ENCODE measurements around the gene TTC28. TPM values are rescaled to one million over a fixed set of nuclear protein-coding genes. Genes with fewer than 3 reads are reported as not detected.

Gene TTC28
- total RNA-seq, 2 donors from 2014 or later, result 29.2 to 74.6 TPM

DNA sequence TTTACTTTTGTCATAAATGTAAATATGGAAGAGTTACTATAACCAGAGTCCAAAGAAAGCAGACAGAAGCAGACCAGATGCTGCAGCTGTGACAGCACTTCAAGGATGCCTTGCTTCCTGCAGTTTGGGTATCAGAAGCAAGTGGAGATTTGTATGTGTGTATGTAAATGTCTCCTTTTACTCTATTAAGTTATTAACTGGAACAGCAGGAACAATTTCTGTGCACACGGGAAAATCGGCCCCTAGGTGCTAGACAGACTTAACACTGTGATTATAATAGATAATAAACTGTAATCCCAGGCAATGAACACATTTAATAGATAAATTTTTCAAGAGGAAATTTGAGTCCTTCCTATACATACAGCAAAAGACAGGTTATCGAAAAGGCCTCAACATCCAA is 582.0 kb downstream of the TTC28 start:
- intact Hi-C loops (cut with DNase I), result no loop called here
- 90% methylated on average over 3 of the region's 3 CpGs for WGBS
- no peaks in the 10 kb centered on the region for H3K27me3 ChIP-seq (replicated peaks; ENCODE audit: insufficient read depth)
- H3K4me3 ChIP-seq, result no peak overlapping the region
- no peak overlapping the region for H3K27ac ChIP-seq
- DNase-seq (ENCODE audit: low spot score), result no peak
- H3K36me3 ChIP-seq, result no peaks in the 10 kb centered on the region
- no peaks in the 10 kb centered on the region for H3K4me1 ChIP-seq (replicated peaks)
- H3K9me3 ChIP-seq, result no peaks in the 10 kb centered on the region
- TF ChIP-seq POLR2AphosphoS5 (IDR thresholded peaks at IDR 0.05) (no peak), POLR2A (IDR thresholded peaks at IDR 0.05) (no peak)
- TF ChIP-seq, protein P1, sequence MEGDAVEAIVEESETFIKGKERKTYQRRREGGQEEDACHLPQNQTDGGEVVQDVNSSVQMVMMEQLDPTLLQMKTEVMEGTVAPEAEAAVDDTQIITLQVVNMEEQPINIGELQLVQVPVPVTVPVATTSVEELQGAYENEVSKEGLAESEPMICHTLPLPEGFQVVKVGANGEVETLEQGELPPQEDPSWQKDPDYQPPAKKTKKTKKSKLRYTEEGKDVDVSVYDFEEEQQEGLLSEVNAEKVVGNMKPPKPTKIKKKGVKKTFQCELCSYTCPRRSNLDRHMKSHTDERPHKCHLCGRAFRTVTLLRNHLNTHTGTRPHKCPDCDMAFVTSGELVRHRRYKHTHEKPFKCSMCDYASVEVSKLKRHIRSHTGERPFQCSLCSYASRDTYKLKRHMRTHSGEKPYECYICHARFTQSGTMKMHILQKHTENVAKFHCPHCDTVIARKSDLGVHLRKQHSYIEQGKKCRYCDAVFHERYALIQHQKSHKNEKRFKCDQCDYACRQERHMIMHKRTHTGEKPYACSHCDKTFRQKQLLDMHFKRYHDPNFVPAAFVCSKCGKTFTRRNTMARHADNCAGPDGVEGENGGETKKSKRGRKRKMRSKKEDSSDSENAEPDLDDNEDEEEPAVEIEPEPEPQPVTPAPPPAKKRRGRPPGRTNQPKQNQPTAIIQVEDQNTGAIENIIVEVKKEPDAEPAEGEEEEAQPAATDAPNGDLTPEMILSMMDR (IDR thresholded peaks at IDR 0.05), result no peak

DNA sequence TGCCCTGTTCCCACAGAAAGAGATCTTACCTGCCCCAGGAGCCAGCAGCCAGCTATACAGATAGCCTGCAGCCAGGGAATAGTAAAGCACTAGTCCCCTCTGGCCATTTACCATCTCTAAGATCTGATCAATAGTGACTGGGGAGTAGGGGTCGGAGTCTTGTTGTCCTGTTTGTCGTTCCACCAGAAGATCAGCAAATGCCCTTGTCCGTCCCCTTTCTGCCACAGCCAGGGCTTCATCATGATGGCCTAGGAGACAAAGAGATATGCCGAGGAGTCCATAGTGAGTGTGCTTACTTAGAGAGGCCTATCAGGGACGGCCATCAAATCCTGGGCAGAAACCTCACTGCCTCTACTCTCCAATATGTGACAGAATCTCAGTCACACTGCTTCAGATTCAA is 583.5 kb downstream of the TTC28 start:
- Histone ChIP-seq H3K4me3 (no peak overlapping the region), H3K27ac (no peak overlapping the region), H3K27me3 (replicated peaks; ENCODE audit: insufficient read depth) (no peaks in the 10 kb centered on the region), H3K9me3 (no peaks in the 10 kb centered on the region), H3K4me1 (replicated peaks) (no peaks in the 10 kb centered on the region), H3K36me3 (no peaks in the 10 kb centered on the region)
- TF ChIP-seq POLR2A (IDR thresholded peaks at IDR 0.05) (no peak), POLR2AphosphoS5 (IDR thresholded peaks at IDR 0.05) (no peak)
- TF ChIP-seq, protein P1 (IDR thresholded peaks at IDR 0.05), result no peak
- no peak for DNase-seq (ENCODE audit: low spot score)
- WGBS, result 92% methylated on average over 5 of the region's 5 CpGs
- intact Hi-C loops (cut with DNase I), result no loop called here

DNA sequence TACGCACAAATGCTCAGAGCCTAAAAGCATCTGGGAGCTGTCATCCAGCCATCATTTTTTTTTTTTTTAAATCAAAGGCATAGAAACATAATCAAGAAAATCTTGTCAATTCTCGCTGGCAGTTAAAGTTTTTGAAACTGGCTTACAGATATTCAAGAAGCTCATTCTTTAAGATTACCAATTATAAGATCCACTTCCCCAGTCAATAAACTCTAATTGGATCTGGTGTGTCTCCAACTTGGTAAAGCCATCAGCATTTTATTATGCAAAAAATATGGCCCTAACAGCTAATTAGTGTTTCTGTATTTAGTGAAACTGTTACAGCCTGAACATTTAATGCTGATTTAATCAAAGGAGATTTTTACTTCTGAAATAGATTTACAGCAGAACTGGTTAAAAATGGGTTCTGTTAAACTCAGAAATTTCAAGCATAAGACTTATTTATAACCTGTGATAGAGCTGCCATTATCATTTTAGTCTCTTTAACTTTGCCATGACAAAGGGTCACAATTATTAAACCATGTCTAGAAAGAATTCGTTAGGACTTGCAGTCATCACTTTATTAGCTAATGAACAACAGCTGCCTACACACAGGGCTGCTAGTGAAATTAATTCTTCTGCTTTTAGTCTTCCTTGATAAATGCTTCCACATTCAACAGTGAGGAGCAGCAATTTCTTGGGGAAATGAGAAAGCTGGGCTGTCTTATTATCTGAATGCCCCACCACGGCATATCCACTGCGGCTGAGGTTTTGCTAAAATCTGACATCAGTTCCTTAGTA is 584.1 kb downstream of the TTC28 start:
- TF ChIP-seq POLR2AphosphoS5 (IDR thresholded peaks at IDR 0.05) (no peak), POLR2A (IDR thresholded peaks at IDR 0.05) (no peak)
- TF ChIP-seq, protein P1 (IDR thresholded peaks at IDR 0.05), result no peak
- WGBS, result 85% methylated on average over 5 of the region's 5 CpGs

DNA sequence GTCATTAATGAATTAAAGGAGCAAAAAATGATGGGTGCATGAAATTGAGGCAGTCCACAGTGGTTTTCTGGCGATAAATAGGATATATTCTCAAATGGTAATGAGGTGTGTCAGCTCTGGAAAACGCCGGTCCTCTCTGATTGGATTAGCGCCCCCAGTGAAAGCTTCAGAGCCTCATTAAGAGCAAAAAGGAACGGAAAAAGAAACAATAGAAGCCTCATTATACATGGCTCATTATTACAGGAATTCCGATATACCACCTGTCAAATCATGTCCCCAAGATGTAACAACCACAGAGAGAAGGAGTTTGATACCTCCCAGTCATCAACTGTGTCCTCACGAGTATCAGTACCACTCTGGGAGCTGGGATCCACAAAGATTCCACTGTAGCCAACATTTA is 584.9 kb downstream of the TTC28 start:
- WGBS, result 92% methylated on average over 7 of the region's 7 CpGs
- TF ChIP-seq POLR2A (IDR thresholded peaks at IDR 0.05), result no peak
- no peak for TF ChIP-seq POLR2AphosphoS5 (IDR thresholded peaks at IDR 0.05)
- Histone ChIP-seq H3K27ac (no peak overlapping the region), H3K4me1 (replicated peaks) (no peaks in the 10 kb centered on the region), H3K4me3 (no peak overlapping the region), H3K9me3 (no peaks in the 10 kb centered on the region), H3K36me3 (no peaks in the 10 kb centered on the region), H3K27me3 (replicated peaks; ENCODE audit: insufficient read depth) (no peaks in the 10 kb centered on the region)
- DNase-seq (ENCODE audit: low spot score), result no peak
- intact Hi-C loops (cut with DNase I), result no loop called here

More for the DNA sequence above, 584.1 kb downstream of the TTC28 start:
- DNase-seq (ENCODE audit: low spot score), result no peak
- Histone ChIP-seq H3K36me3 (no peaks in the 10 kb centered on the region), H3K4me3 (no peak overlapping the region), H3K27ac (no peak overlapping the region), H3K9me3 (no peaks in the 10 kb centered on the region), H3K4me1 (replicated peaks) (no peaks in the 10 kb centered on the region), H3K27me3 (replicated peaks; ENCODE audit: insufficient read depth) (no peaks in the 10 kb centered on the region)
- intact Hi-C loops (cut with DNase I), result no loop called here

DNA sequence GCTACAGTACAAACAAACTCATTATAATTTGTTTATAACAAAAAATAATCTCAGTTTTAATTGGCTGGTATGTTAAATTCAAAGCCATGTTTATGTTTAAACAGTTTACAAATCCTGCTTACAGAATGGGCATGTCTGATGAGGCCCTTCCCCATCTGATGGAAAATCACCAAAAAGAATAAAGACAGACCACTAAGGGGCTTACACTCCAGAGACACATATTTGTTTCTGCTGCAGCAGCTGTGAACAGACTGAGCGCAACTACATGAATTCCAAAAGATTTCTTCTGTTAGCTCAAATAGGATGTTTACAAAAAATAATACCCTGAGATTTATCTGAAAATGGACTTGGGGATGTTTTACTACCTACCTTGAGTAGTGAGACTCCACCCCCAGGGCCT is 585.9 kb downstream of the TTC28 start:
- Histone ChIP-seq H3K4me3 (no peak overlapping the region), H3K27ac (no peak overlapping the region), H3K4me1 (replicated peaks) (no peaks in the 10 kb centered on the region), H3K9me3 (no peaks in the 10 kb centered on the region), H3K36me3 (no peaks in the 10 kb centered on the region), H3K27me3 (replicated peaks; ENCODE audit: insufficient read depth) (no peaks in the 10 kb centered on the region)
- no peak for DNase-seq (ENCODE audit: low spot score)
- intact Hi-C loops (cut with DNase I), result no loop called here
- 96% methylated on average over 1 of the region's 1 CpG for WGBS
- no peak for TF ChIP-seq POLR2A (IDR thresholded peaks at IDR 0.05)
- TF ChIP-seq, protein P1 (IDR thresholded peaks at IDR 0.05), result no peak
- no peak for TF ChIP-seq POLR2AphosphoS5 (IDR thresholded peaks at IDR 0.05)
